ENCODE measurements around the gene UBL4A.

Gene UBL4A

GRCh38 chrX:154437971-154438893 lies 48.2 kb downstream of the UBL4A start:
- no peak for DNase-seq (ENCODE audit: low spot score)

- DNase-seq (ENCODE audit: low spot score) = peak; percentile 54
These were observed 49.2 kb downstream of the UBL4A start, which contains the start of gene GDI1 for GRCh38 chrX:154436983-154437752. TSS of gene GDI1 (plus strand) at chrX:154437154. CDS start at chrX:154437255, 101 bp downstream.

- peak; percentile 84 for DNase-seq (ENCODE audit: low spot score)
These were observed 49.9 kb downstream of the UBL4A start for GRCh38 chrX:154436374-154436982.

GRCh38 chrX:154435171-154435733 lies 51.2 kb downstream of the UBL4A start:
- no peak for DNase-seq (ENCODE audit: low spot score)

- DNase-seq (ENCODE audit: low spot score) = no peak
These were observed 51.8 kb downstream of the UBL4A start for GRCh38 chrX:154434394-154435168.
